ENCODE results near the gene TGOLN2. TPM values are rescaled to one million over a fixed set of nuclear protein-coding genes. Genes with fewer than 3 reads are reported as not detected.

The TGOLN2 gene
- total RNA-seq, 1 experiment from 2014 or later = 178 TPM

- no peaks in the 10 kb centered on the region; the same call in 1 of the 2 replicates for H3K36me3 ChIP-seq (ENCODE audit: control insufficient read depth, insufficient read depth, low read length)
- ChIA-PET POLR2A (no interaction called here), CTCF (no interaction called here)
- in situ Hi-C loops (cut with HindIII; ENCODE audit: low pct_unique_long_range_greater_than_20kb, low sequenced_read_pairs) = no loop called here
- ATAC-seq (no peak), DNase-seq (ENCODE audit: low read depth, low spot score) (no peak)
- no peaks in the 10 kb centered on the region for H3K9me3 ChIP-seq (ENCODE audit: control insufficient read depth, insufficient read depth, low read depth, low read length)
- intact Hi-C loops (cut with micrococcal nuclease; ENCODE audit: unreplicated experiment) = no loop called here
- no peak for TF ChIP-seq SIN3A (IDR thresholded peaks at IDR 0.05; ENCODE audit: borderline replicate concordance, insufficient read depth, low read depth, low read length)
- TF ChIP-seq REST (IDR thresholded peaks at IDR 0.05; ENCODE audit: insufficient read depth in 1 of 2, low read depth in 2 of 2, low read length in 1 of 2) = no peak
- no peak for TF ChIP-seq CTCF (IDR thresholded peaks at IDR 0.05)
- no peak for TF ChIP-seq TCF7L2 (IDR thresholded peaks at IDR 0.05; ENCODE audit: low read depth, low read length)
- H3K4me3 ChIP-seq (ENCODE audit: low read depth in 2 of 2, low read length in 2 of 2) = no peak overlapping the region
- H3K4me1 ChIP-seq (ENCODE audit: control insufficient read depth, insufficient read depth, low read length) = no peaks in the 10 kb centered on the region
- H3K27ac ChIP-seq (ENCODE audit: low read length) = no peak overlapping the region
- H3K27me3 ChIP-seq (ENCODE audit: control insufficient read depth, insufficient read depth, low read length) = no peaks in the 10 kb centered on the region
- BruUV-seq (replicated peaks) = no TSS peak
These were observed 19.6 kb downstream of the TGOLN2 start for GRCh38 chr2:85308201-85308600.

- POLR2A ChIA-PET = no interaction called here
- DNase-seq (ENCODE audit: low read depth, low spot score) = no peak
- Histone ChIP-seq H3K4me1 (ENCODE audit: control insufficient read depth, insufficient read depth, low read length) (no peaks in the 10 kb centered on the region), H3K27ac (ENCODE audit: low read length) (no peak overlapping the region), H3K4me3 (ENCODE audit: low read depth in 2 of 2, low read length in 2 of 2) (no peak overlapping the region), H3K27me3 (ENCODE audit: control insufficient read depth, insufficient read depth, low read length) (no peaks in the 10 kb centered on the region), H3K9me3 (ENCODE audit: control insufficient read depth, insufficient read depth, low read depth, low read length) (no peaks in the 10 kb centered on the region), H3K36me3 (ENCODE audit: control insufficient read depth, insufficient read depth, low read length) (no peaks in the 10 kb centered on the region; the same call in 1 of the 2 replicates)
- no peak for ATAC-seq
- BruUV-seq (replicated peaks) = no TSS peak
- in situ Hi-C loops (cut with HindIII; ENCODE audit: low pct_unique_long_range_greater_than_20kb, low sequenced_read_pairs) = no loop called here
- TF ChIP-seq REST (IDR thresholded peaks at IDR 0.05; ENCODE audit: insufficient read depth in 1 of 2, low read depth in 2 of 2, low read length in 1 of 2) = no peak
- no peak for TF ChIP-seq TCF7L2 (IDR thresholded peaks at IDR 0.05; ENCODE audit: low read depth, low read length)
- no peak for TF ChIP-seq POLR2AphosphoS5 (IDR thresholded peaks at IDR 0.05; ENCODE audit: low read depth, low read length)
- no peak for TF ChIP-seq CTCF (IDR thresholded peaks at IDR 0.05)
- no peak for TF ChIP-seq SIN3A (IDR thresholded peaks at IDR 0.05; ENCODE audit: borderline replicate concordance, insufficient read depth, low read depth, low read length)
- intact Hi-C loops (cut with micrococcal nuclease; ENCODE audit: unreplicated experiment) = no loop called here
- CTCF ChIA-PET = no interaction called here
These were observed 20.3 kb downstream of the TGOLN2 start for GRCh38 chr2:85307527-85307897.
